GM18498 (cell line): Measurements from ENCODE around the gene ALPI.
"Not testable (repeated sequence)": the region's sequence is repeated elsewhere in the genome, so short reads cannot be mapped to it uniquely, and the experiment has no call there.

ENCODE experiments used
- ATAC-seq: cut with Tn5 transposase; IDR thresholded peaks from one replicate; pipeline ENCODE4 v1.9.1; 2021; ENCODE audit warnings: mild to moderate bottlenecking, moderate library complexity; ENCODE audit not compliant: unreplicated experiment

Gene ALPI

GRCh38 chr2:232455426-232456255 is at the start of gene ALPI:
ALPI (plus strand) TSS chr2:232456153; CDS start chr2:232456200, 47 bp downstream.
- ATAC-seq: no peak

- ATAC-seq: no peak
Observed at GRCh38 chr2:232406556-232407310, 49.2 kb upstream of the ALPI start, which contains the start of gene ALPG. ALPG (plus strand) TSS chr2:232406844; CDS start chr2:232406895, 51 bp downstream.

DNA sequence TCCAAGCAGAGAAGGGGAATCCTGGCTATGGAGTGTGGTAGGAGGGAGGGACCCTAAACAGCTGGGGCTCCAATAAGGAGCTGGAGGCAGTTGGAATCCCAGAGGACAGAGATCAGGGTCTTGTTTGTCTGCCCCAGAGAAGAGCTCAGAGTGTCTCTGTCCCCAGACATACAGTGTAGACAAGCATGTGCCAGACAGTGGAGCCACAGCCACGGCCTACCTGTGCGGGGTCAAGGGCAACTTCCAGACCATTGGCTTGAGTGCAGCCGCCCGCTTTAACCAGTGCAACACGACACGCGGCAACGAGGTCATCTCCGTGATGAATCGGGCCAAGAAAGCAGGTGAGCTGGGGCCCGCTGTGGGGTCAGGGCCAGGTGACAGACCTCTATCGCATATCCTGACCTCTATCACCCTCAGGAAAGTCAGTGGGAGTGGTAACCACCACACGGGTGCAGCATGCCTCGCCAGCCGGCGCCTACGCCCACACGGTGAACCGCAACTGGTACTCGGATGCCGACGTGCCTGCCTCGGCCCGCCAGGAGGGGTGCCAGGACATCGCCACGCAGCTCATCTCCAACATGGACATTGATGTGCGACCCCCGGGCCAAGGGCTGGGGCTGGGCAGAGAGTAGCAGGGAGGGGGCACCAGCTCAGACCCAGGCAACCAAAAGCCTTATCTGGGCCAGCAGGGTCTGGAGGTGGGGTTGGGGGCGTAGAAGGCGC is 48.4 kb upstream of the ALPI start:
- not testable (repeated sequence) for ATAC-seq

GRCh38 chr2:232408269-232408668 is 47.7 kb upstream of the ALPI start:
- ATAC-seq: not testable (repeated sequence)

DNA sequence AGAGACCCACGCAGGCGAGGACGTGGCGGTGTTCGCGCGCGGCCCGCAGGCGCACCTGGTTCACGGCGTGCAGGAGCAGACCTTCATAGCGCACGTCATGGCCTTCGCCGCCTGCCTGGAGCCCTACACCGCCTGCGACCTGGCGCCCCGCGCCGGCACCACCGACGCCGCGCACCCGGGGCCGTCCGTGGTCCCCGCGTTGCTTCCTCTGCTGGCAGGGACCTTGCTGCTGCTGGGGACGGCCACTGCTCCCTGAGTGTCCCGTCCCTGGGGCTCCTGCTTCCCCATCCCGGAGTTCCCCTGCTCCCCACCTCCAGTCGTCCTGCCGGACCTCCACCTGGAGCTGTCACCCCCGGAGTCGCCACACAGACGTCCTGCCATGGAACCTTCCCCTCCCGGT is 46.3 kb upstream of the ALPI start:
- not testable (repeated sequence) for ATAC-seq

GRCh38 chr2:232410238-232410900 is 45.6 kb upstream of the ALPI start:
- no peak for ATAC-seq

GRCh38 chr2:232411901-232412629 is 43.9 kb upstream of the ALPI start:
- no peak for ATAC-seq

DNA sequence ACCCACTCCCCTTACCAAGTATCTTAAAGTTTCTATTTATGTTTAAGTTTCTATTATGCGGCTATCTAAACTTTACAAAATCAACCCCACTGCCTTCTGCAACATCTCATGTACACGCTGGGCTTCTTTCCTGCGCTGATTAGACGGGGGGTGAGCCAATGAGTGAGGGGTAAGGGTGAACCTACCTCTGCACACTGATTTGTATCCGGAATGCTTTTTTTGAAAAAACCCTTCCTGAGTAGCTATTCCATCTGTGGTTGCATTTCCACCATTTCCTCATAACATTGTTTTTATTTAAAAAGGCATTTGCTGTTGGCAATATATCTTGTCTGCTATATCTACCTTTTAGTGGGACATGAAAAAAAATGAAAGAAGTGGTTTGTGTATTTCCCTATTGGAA is 43.0 kb upstream of the ALPI start:
- ATAC-seq: no peak

GRCh38 chr2:232415138-232415690 is 40.7 kb upstream of the ALPI start:
- ATAC-seq: no peak

DNA sequence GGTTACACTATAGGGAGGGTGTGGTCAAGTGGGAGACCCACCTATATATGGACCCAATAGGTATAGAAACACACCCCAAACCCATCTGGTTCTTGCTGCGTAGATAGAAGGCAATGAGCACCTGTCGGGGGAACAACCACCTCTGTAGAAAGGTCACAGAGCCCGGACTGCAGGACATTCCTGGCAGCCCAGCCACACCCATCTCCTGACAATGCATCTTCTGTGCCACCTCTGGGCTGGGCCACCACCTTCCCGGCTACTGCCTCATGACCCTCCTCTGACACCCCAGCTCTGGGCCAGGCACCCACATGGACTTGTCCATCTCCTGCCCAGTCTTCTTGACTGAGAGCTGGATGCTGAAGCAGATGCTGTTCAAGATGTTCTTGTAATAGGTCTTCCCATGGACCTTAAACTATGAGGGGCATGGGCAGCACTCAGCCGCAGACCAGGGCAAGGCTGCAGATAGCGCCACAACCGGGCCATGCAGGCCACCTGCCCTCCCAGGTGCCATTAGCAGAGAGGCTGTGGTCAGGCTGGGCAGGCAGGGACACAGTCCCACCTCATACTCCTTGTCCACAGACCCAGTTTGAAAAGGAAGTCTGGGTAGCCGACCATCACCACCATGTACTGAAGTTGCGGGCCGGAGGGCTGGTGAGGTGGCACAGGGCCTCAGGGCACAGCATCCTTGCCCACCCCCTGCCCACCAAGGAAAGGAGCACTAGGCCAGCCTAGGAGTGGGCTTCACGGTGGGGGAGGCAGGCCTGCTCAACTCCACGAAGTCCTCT is 40.0 kb upstream of the ALPI start:
- ATAC-seq: no peak

GRCh38 chr2:232416521-232417470 is 39.2 kb upstream of the ALPI start:
- ATAC-seq: no peak

- no peak for ATAC-seq
Observed at GRCh38 chr2:232417489-232417888, 38.5 kb upstream of the ALPI start.

- no peak for ATAC-seq
Observed at GRCh38 chr2:232418056-232418455, 37.9 kb upstream of the ALPI start.

- ATAC-seq: no peak
Observed at GRCh38 chr2:232418466-232419244, 37.3 kb upstream of the ALPI start.

DNA sequence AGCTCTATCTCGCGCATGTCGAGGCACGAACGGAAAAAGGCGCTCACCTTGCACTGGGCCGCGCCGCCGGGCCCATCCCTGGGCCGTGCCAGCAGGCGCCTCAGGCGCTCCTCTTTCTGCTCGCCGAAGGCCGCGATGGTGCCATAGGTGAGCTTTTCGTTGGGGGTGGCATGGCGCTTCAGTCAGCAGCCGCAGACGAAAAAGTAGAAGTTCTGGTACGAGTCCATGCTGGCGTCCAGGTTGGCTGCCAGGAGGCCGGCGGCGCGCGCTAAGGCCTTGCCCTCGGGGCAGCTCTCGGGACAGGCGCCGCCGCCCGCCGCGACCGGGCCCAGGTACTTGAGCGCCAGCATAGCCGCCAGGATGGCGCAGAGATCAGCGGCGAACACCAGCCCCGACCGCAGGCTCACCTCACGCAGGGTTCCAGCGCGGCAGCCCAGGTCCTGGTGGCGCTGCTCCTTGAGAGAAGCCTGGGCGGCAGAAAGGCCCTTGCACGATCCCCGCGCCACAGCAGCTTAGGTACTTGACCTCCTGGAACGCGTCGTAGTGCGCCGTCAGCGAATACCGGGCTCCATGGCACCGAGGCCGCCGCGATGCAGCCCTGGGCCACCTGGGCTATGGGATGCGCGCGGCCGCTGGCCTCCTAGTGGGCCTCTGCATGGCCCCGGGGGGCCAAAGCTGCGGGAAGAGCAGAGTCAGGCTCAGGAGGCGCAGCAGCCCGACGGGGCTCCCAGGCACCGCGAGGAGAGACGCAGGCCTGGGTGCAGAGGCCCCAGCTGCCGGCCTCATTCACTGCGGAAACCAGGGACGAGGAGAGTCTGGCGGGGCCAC is 36.5 kb upstream of the ALPI start:
- no peak for ATAC-seq

- ATAC-seq: no peak
Observed at GRCh38 chr2:232420073-232420454, 35.9 kb upstream of the ALPI start.
